DMS79 treated with DMSO at 0.1 percent for 48 hours (cell line): ENCODE measurements around the gene UTP20.
"Not testable (repeated sequence)": the region's sequence is repeated elsewhere in the genome, so short reads cannot be mapped to it uniquely, and the experiment has no call there.

Experiments used
- DNase-seq: peaks from one replicate; lab custom pipeline; 2025; lab: John Stamatoyannopoulos, UW

Gene UTP20

DNA sequence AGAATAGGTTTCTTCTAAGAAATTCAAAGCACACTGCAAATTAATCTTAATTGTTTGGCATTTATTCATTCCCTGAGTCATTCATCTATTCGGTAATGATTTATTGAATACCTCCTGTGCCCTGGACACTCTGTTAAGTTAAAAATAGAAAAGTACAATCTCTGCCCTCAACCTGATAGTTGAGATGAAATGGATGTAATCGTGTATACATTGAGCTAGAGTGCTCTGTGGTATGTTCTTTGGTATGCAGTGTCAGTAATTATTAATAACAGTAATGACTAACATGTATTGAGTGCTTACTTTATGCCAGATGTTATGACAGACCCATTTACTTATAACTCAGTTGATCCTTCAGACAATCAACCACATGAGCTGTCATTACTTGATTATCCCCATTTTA lies 47.6 kb downstream of the UTP20 start:
- no peak for DNase-seq

DNA sequence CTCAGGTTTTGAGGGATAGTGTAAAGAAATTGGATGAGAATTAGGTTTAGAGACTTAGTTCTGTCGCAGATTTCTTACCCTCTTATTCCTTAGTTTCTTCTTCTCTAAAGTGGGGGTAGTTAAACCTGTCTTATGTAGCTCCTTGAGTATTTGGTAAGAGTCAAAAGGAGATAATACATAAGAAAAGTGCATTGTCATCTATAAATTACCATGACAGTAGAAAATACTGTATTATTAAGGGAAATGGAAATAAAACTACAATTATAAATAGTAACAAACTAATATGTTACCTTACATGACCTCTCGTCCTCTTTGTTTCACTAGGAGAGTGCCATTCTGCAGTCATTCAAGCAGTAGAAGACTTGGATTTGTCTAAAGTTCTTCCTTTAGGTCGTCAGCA lies 49.0 kb downstream of the UTP20 start:
- no peak for DNase-seq

DNA sequence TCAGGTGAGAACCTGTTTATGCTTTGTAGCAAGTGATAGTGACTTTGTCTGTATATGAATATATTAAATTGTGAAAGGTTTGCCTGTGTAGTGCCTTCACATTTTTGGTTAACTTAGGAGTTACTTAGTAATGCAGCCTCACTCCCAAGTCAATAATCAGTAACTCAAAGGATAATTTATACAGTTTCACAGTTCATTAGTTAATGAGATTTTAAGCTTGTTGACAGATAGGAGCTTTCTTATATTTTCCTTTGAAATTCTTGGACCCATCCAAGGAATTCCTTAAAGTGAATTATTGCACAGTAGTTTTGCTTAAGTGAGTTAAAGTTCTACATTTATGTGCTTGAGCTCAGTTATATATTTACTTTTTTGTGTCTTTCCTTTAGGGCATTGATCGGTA lies 50.7 kb downstream of the UTP20 start:
- no peak for DNase-seq

DNA sequence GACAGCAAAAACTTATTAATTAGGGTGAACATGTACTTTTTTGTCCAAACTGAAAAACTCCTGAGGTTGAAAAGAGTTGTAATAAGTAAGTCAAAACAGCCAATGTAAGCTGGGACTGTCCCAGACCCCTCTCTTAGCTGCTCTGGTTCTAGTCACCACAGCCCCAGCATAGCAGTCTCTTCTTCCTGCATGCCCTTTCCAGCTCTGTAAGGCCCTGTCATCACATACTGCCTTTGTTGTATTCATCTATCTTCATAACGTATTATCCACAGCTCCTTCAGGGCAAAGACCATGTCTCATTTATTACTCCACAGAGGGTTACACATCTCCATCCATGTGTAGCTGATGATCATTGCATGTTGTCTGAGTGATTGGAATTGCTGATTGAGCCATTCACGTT lies 56.5 kb downstream of the UTP20 start:
- no peak for DNase-seq

DNA sequence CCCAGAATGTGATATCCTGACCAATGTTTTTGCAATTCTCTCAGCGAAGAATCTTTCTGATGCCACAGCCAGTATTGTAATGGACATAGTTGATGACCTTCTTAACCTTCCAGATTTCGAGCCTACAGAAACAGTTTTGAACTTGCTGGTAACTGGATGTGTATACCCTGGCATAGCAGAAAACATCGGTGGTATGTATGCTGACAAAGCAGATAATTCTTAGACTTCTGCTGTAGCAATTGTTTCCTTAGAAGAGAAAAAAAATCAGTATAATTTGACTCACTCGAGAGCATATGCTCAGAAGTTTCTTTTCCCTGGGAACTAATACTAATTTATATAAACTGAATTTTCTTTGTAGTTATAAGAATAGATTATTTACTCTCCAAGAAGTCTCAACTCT lies 58.2 kb downstream of the UTP20 start:
- DNase-seq: no peak

DNA sequence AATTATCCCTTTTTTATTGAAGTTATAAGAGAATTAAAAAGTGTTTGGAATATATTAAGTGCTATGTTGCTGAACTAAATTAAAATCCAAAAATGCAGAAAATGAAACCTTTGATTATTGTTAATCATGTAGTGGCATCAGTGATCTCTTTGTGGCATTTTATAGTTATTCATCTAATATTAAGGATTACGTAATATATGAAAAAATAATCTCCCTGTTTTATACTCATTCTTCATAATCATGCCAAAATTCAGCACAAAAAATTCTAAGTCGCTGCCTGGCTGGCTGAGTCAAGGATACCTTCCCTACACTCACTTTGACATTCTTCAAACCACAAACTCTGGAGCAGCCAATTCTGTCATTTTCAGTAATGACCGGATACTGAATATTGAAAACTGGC lies 64.0 kb downstream of the UTP20 start:
- DNase-seq: no peak

DNA sequence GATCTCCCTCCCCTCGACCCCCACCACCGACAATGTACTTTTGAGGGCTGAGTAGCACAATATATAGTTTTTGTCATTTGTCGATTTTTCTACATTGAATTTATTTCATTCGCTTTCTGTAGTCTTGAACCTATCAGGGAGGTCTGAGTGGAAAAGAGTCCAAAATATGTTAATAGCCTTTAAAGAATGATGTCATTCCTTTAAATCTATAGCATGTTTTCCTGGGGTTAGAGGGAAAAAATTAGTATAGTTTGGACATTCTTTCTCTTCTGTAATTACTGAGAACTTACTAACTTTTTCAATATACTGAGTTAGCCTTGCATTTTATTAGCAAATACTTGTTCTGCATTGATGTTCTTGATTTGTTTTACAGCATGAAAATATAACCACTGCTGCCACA lies 71.8 kb downstream of the UTP20 start:
- DNase-seq: no peak

DNA sequence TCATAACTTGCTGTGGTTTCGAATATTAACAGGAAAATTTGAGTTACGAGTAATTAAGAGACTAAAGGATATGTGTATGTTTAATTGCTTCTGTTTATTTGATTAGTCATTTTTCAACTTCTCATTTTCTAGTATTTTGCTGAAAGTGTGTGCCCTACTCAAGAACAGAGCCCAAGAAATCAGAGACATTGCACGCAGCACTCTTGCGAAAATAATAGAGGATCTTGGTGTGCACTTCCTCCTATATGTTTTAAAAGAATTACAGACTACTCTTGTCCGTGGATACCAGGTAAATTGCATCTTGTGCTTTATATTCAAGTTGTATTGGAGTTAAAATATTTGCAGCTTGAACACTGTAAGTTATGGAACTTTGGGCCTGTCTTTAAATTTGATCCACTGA lies 76.9 kb downstream of the UTP20 start:
- no peak for DNase-seq

DNA sequence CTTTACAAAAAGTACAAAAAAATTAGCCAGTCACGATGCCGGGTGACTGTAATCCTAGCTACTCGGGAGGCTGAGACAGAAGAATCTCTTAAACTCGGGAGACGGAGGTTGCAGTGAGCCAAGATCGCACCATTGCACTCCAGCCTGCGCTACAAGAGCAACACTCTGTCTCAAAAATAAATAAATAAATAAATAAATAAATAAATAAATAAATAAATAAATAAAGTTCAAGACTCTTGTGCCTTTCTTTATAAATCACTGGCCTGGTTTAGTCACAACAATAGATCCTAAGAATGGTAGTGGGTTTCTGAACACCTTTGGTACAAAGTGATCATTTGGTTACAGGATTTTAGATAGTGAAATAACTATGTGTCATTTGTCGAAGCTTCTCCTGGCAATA lies 81.5 kb downstream of the UTP20 start:
- no peak for DNase-seq

DNA sequence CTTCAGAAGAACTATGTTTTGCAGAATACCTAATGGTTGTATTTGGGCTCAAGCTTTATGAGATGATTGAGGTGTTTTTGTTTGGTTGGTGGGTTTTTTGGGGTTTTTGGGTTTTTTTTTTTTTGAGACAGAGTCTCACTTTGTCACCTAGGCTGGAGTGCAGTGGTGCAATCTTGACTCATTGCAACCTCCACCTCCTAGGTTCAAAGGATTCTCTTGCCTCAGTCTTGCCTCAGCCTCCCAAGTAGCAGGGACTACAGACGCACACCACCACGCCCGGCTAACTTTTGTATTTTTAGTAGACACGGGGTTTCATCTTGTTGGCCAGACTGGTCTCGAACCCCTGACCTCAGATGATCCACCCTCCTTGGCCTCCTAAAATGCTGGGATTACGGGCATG lies 88.1 kb downstream of the UTP20 start:
- DNase-seq: no peak

DNA sequence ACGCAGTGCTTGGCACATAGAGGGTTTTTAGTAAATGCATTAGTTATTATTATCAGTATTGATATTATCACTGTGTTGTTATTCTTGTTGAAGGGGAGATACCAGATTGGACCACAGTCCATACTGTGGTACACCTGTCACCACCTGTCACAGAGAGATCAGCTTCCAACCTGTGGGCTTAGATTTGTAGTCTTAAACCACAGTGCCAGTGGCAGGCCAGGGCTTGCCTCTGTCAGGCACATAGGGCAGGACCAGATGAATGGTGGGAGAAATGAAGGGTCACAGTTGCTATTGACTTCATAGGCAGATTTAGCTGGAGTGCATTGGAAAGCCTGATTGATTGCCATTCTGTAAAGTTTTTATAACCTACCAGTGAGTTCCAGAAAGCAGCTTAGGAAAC lies 92.5 kb downstream of the UTP20 start:
- no peak for DNase-seq

DNA sequence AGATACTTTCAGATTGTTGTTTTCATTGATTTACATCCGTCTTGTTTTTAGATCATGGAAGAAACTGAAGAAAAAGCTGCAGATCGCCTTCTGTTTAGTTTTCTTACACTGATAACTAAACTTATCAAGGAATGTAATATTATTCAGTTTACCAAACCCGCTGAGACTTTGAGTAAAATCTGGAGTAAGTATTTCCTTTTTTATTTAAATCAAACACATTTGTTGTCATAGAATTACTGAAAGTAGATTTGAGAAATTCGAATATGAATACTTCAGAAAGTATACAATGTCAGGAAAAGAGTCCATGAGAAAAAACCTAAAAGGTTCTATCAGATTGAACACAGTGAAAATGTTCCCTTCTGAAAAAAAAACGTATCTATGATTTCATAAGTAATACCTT lies 95.7 kb downstream of the UTP20 start:
- DNase-seq: no peak

DNA sequence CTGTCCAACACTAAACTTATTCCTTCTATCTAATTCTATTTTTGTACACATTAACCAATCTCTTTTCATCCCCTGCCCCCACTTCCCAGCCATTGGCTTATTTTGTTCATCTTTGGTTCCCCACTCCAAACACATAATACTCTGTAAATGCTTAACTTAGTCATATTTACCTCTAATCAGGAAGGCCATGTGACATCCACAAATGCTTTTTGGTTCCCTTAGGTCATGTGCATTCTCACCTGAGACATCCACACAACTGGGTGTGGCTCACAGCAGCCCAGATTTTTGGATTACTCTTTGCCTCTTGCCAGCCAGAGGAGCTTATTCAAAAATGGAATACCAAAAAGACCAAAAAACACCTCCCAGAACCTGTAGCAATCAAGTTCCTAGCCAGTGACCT lies 99.2 kb downstream of the UTP20 start:
- no peak for DNase-seq

DNA sequence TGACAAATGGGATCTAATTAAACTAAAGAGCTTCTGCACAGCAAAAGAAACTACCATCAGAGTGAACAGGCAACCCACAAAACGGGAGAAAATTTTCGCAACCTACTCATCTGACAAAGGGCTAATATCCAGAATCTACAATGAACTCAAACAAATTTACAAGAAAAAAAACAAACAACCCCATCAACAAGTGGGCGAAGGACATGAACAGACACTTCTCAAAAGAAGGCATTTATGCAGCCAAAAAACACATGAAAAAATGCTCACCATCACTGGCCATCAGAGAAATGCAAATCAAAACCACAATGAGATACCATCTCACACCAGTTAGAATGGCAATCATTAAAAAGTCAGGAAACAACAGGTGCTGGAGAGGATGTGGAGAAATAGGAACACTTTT lies 111.3 kb downstream of the UTP20 start:
- not testable (repeated sequence) for DNase-seq

DNA sequence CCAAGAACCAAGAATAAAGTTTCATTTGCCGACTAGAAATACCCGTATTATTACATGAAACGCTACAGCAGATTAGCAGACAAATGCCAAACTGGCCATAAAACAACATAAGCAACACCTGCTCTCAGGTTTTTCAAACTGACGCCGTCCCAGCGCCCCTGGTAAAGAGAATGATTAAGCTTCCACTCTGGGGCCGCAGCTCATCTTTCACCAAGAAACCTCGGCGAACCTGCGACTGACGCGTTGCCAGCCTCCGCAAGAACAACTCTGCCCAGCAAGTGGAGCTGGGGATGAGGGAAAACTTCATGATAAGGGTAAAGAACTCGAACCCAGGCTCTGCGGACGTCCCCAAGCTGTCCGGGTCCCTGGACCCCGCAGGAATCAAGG lies 127.1 kb downstream of the UTP20 start:
- DNase-seq: peak; percentile 66

DNA sequence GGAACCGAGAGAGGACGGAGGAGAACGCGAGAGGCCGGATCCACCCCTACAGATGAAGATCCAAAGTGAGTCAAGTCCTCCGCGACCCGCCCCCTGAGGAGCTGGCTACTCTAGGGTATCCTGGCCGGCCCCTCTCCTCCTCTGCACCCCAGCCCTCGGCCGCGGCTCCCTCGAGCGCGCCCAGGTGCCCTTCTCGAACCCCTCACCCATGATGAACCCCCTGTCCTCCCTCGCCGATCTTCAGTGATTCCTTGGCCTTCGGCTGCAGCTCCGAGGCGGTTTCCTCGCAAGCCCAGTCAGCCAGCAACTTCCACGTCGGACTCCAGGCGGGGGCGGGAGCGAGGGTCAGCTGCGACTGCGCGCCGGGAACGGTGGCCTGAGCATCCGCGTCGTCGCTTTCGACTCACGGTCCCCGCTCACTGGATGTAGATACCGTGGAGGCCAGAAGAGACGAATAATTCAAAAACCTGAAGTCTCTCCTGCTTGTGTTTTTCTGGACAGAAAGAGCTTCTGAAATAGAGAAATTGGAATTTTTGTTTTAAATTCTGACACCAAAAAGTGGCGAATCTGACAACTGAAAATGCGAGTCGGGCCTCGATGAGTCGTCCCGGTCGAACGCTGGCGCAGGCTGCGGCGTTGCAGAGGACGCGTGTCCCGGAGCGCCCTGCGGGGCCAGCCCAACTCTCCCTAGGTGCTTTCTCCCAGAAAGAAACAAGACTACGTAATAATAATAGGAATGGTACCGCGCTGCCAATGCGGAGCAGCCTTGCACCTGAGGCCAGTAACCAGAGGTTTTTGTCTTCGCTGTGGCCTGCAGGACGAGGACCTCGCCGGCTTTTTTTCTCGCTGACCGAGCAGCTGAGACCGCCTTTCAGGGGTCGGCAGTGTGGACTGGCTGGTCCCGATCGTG lies 127.8 kb downstream of the UTP20 start, which contains the start of gene ARL1:
TSS of gene ARL1 (minus strand) at position 337 of the 910 bp plus-strand sequence. CDS start at position 210, 127 bp downstream.
- DNase-seq: peak; percentile 83

DNA sequence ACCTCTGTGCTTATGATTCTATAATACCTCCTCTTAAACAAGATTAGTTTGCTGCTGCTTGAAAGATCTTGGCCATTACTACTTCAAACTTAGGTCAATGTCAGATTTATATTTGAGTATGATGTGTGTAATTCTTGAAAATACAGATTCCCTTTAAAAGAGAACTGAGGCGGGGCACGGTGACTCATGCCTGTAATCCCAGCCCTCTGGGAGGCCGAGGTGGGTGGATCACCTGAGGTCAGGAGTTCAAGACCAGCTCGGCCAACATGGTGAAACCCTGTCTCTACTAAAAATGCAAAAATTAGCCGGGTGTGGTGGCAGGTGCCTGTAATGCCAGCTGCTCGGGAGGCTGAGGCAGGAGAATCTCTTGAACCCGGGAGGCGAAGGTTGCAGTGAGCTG lies 130.3 kb downstream of the UTP20 start:
- DNase-seq: not testable (repeated sequence)

DNA sequence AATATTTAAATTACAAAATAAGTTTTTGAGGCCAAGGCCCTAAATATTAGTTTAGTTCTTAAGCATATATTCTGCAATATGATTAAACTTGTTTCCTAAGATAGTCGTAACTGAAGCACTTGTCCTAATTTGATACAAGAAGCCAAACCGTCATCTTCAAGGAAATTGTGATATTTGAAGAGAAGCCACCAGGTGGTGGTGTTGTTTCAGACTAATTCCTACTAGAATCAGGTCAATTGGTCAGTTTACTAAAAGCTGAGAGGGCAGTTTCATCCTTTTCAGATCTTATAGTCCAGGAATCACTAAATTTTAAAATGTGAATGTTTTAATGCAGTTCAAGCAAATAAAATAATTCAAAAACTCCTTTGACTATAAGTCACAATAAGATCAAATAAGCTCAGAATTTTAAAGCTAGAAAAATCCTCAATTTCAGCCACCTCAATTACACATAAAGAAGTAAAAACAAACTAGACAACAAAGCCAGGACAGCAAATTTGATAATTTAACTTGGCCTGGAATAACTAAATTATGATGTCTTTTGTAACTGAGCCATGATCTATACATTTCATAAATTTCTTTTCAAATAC lies 134.7 kb downstream of the UTP20 start:
- peak; percentile 65 for DNase-seq

DNA sequence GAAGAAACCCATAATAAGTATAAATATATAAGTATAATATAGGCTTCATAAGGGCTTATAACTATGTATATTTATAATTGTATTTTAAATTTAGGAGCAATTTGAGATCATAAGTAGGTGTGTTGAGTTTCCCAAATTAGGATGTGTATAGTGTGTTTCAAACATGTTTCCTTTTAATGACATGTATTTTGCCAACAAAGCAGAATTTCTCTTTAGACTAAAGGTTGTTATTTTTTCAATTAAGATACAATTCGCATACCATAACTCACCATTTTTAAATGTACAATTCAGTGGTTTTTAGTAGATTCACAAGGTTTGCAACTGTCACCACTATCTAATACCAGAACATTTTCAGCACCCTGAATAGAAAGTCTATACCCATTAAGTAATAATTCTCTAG lies 135.3 kb downstream of the UTP20 start:
- DNase-seq: no peak

DNA sequence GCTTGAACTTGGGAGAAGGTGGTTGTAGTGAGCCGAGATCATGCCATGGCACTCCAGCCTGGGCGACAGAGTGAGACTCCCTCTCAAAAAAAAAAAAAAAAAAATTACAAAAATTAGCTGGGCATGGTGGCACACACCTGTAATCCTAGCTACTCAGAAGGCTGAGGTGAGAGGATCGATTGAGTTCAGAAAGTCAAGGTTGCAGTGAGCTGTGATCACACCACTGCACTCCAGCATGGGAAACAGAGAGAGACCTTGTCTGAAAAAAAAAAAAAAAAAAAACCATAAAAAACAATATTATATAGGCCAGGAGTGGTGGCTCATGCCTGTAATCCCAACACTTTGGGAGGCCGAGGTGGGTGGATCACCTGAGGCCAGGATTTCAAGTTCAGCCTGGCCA lies 142.2 kb downstream of the UTP20 start:
- not testable (repeated sequence) for DNase-seq

DNA sequence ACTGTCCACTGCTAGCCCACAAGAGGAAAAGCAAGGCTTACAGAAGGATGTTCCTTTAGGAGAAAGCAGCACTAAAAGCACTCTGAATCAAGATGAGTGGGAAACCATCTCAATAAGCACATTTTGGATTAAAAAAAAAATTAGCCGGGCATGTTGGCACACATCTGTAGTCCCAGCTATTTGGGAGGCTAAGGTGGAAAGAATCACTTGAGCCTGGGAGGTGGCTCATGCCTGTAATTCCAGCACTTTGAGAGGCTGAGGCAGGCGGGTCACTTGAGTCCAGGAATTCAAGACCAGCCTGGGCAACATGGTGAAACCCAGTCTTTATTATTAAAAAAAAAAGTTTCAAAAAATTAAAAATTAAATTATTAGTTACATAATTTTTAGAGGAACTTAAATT lies 144.7 kb downstream of the UTP20 start:
- DNase-seq: no peak

DNA sequence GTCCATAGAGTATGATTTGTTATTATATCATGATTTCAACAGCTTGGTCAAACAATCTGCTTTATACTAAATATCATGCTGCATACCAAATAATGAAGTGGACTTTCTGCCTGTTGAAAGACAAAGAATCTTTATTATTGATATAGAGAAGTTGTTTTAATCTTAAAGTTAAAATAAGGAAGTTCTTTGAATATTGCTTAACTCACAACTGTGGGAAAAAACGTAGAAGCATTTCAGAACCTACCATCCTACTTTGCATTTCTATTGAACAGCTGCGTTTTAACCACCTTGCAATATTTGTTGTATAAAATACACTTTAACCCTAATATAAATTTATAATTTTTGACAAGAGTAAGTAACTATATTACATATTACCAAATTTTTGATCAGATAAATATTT lies 150.6 kb downstream of the UTP20 start:
- no peak for DNase-seq

DNA sequence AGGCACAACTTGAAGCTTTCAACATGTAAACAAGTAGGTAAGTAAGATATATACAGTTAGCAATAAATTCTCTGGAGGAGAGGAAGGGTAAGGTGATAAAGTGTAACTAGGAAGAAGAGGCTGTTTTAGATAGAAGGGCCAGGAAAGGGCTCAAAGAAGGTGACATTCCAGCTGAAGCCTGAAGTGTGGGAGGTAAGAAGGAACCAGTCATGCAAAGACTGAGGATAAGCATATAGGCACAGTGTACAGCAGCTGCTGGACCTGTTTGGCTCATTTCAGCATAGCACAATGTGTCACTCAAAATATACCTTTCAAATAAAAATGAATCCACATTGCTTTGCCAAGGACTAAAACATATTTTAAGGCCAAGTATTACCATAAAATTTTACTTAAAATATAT lies 156.2 kb downstream of the UTP20 start:
- no peak for DNase-seq
